HepG2 (cell line): ENCODE results near the gene DPYD. TPM values are rescaled to one million over a fixed set of nuclear protein-coding genes. Genes with fewer than 3 reads are reported as not detected.

Experiments
- ATAC-seq: fragments of 200-7000 bp; cut with Tn5 transposase; 3 replicates; pipeline ENCODE4 v1.9.1; 2020; ENCODE audit warnings: mild to moderate bottlenecking, moderate library complexity
- BruUV-seq: library from RNA; stranded (reverse); fragments of 400-500 nt; replicated peaks from 2 replicates; lab custom pipeline; 2021; lab: Mats Ljungman, UMichigan
- CTCF ChIA-PET: fragments of 300-600 bp; formaldehyde crosslinking; extraction: SDS; loops from one replicate; lab custom pipeline; 2021; ENCODE audit warnings: low total read pairs, inconsistent platforms, low intra/inter-chr PET ratio; lab: Yijun Ruan, JAX
- POLR2A ChIA-PET: fragments of 350-600 bp; sonication (Branson Sonifier 250); formaldehyde crosslinking; loops from one replicate; lab custom pipeline; 2020; ENCODE audit warnings: antibody characterized with exemption, inconsistent platforms; lab: Yijun Ruan, JAX
- DNase-seq: peaks from one replicate; pipeline ENCODE4 v3.0.0-alpha.2; 2015; ENCODE audit warnings: low spot score
- FAIRE-seq: peaks from 3 replicates; lab custom pipeline; 2011; peaks lifted over from hg19 to GRCh38; lab: Jason Lieb, UNC
- H2AFZ ChIP-seq: one replicate; pipeline ENCODE4 v1.6.1; 2011; ENCODE audit warnings: low read length, inconsistent platforms
- H3K27ac ChIP-seq: fragments of 300-600 bp; 3 replicates; pipeline ENCODE4 v1.8.0; 2011; ENCODE audit warnings: mixed run types, mild to moderate bottlenecking, mixed read lengths, low read length, inconsistent platforms; ENCODE audit not compliant: insufficient read depth; ENCODE audit errors: extremely low read length
- H3K27me3 ChIP-seq, 2 experiments: fragments of 200-600 bp in 1 of 2; 2 replicates in 1 of 2; 3 replicates in 1 of 2; pipeline versions ENCODE4 v1.6.0 to v1.8.0; 2011; ENCODE audit warnings: low read length in 2 of 2, mild to moderate bottlenecking in 2 of 2, moderate library complexity in 2 of 2, inconsistent platforms in 1 of 2; ENCODE audit not compliant: insufficient read depth in 2 of 2, control insufficient read depth in 1 of 2
- H3K36me3 ChIP-seq, 2 experiments: fragments of 200-600 bp in 1 of 2; replicated peaks in 1 of 2; 2 replicates in 1 of 2; 3 replicates in 1 of 2; pipeline versions ENCODE4 v1.5.1 to v1.8.0; 2011; ENCODE audit warnings: low read length in 2 of 2, inconsistent platforms in 1 of 2; ENCODE audit not compliant: insufficient read depth in 2 of 2, control insufficient read depth in 1 of 2
- H3K4me1 ChIP-seq: 2 replicates; pipeline ENCODE4 v1.5.1; 2012; ENCODE audit warnings: low read length, inconsistent platforms; ENCODE audit not compliant: insufficient read depth
- H3K4me2 ChIP-seq: 2 replicates; pipeline ENCODE4 v1.6.0; 2011; ENCODE audit warnings: low read depth, low read length, inconsistent platforms
- H3K4me3 ChIP-seq, 3 experiments: fragments of 200-600 bp in 1 of 3; sonication (generic), shearing (Covaris generic) in 1 of 3; replicated peaks in 1 of 3; 2 replicates each; pipeline ENCODE4 v1.5.1; 2011 to 2016; ENCODE audit warnings: low read length in 3 of 3, inconsistent platforms in 2 of 3, low read depth in 2 of 3, mild to moderate bottlenecking in 2 of 3, control low read depth in 1 of 3, mixed read lengths in 1 of 3; ENCODE audit not compliant: insufficient read depth in 1 of 3
- H3K79me2 ChIP-seq: one replicate; pipeline ENCODE4 v1.6.1; 2011; ENCODE audit warnings: low read length, inconsistent platforms; ENCODE audit not compliant: insufficient read depth
- H3K9ac ChIP-seq: 2 replicates; pipeline ENCODE4 v1.6.0; 2011; ENCODE audit warnings: mild to moderate bottlenecking, low read depth, low read length, inconsistent platforms; ENCODE audit not compliant: insufficient read depth
- H3K9me3 ChIP-seq: 2 replicates; pipeline ENCODE4 v1.5.1; 2012; ENCODE audit warnings: mild to moderate bottlenecking, low read length
- H4K20me1 ChIP-seq: 2 replicates; pipeline ENCODE4 v1.6.0; 2011; ENCODE audit warnings: inconsistent platforms, mild to moderate bottlenecking, low read length, moderate library complexity; ENCODE audit not compliant: insufficient read depth
- ADNP ChIP-seq: sonication (generic); formaldehyde crosslinking; IDR thresholded peaks from 2 replicates; pipeline ENCODE4 v1.4.0; 2020; ENCODE audit warnings: missing genetic modification reagents
- TGIF2 ChIP-seq: IDR thresholded peaks from 2 replicates; pipeline ENCODE4 v1.6.1; 2016; ENCODE audit warnings: control low read depth, missing compliant biosample characterization
- ZNF121 ChIP-seq: sonication (generic); formaldehyde crosslinking; IDR thresholded peaks from 2 replicates; pipeline ENCODE4 v1.5.0; 2020; ENCODE audit warnings: mild to moderate bottlenecking, missing genetic modification reagents
- ZSCAN22 ChIP-seq: sonication (generic); formaldehyde crosslinking; IDR thresholded peaks from 2 replicates; pipeline ENCODE4 v1.4.0; 2020; ENCODE audit warnings: mild to moderate bottlenecking, missing genetic modification reagents
- in situ Hi-C: cut with HindIII; loops from 2 replicates; pipeline ENCODE4 v1.10.0; 2017; ENCODE audit warnings: low pct_unique_long_range_greater_than_20kb; ENCODE audit not compliant: extremely low pct_ligation_motif_present
- intact Hi-C: fragments of 100-400 bp; cut with micrococcal nuclease; formaldehyde crosslinking; loops from one replicate; pipeline ENCODE4 v1.10.0; 2022; ENCODE audit not compliant: unreplicated experiment
- polyA plus RNA-seq, 8 experiments: library from polyadenylated mRNA; depleted of rRNA in 3 of 8; stranded (reverse) in 7 of 8; unstranded in 1 of 8; fragments of >200 nt; fragmentation: Illumina TruSeq in 4 of 8; extraction: Trizol in 4 of 8; gene quantifications; 2 replicates each; pipeline versions ENCODE4 v1.2.1 to v1.2.3, GENCODE V29; 2011 to 2016; ENCODE audit warnings: low read depth in 4 of 8, missing spikeins in 1 of 8, mixed read lengths in 1 of 8; ENCODE audit not compliant: insufficient read depth in 1 of 8
- total RNA-seq, 5 experiments: library from RNA; depleted of rRNA; stranded (reverse); fragments of >200 nt; fragmentation: Illumina TruSeq; extraction: Trizol; gene quantifications; 2 replicates each; pipeline ENCODE4 v1.2.3, GENCODE V29; 2016; ENCODE audit warnings: low read depth in 1 of 5
- TF ChIP-seq, protein P1 (sequence below): IDR thresholded peaks from 2 replicates; pipeline ENCODE4 v1.6.1; 2016; ENCODE audit warnings: low read depth, missing genetic modification reagents, missing compliant biosample characterization

The DPYD gene
- total and polyA plus RNA-seq, 2 of the 13 experiments (the other 11 are each of a cell fraction or from before 2014, with no cell fraction given): 1.3 to 3.4 TPM

- no TSS peak for BruUV-seq
- TF ChIP-seq ZSCAN22 (no peak), ZNF121 (no peak), TGIF2 (CRISPR knock-in tag) (no peak), ADNP (CRISPR knock-in tag) (no peak)
- TF ChIP-seq, protein P1, sequence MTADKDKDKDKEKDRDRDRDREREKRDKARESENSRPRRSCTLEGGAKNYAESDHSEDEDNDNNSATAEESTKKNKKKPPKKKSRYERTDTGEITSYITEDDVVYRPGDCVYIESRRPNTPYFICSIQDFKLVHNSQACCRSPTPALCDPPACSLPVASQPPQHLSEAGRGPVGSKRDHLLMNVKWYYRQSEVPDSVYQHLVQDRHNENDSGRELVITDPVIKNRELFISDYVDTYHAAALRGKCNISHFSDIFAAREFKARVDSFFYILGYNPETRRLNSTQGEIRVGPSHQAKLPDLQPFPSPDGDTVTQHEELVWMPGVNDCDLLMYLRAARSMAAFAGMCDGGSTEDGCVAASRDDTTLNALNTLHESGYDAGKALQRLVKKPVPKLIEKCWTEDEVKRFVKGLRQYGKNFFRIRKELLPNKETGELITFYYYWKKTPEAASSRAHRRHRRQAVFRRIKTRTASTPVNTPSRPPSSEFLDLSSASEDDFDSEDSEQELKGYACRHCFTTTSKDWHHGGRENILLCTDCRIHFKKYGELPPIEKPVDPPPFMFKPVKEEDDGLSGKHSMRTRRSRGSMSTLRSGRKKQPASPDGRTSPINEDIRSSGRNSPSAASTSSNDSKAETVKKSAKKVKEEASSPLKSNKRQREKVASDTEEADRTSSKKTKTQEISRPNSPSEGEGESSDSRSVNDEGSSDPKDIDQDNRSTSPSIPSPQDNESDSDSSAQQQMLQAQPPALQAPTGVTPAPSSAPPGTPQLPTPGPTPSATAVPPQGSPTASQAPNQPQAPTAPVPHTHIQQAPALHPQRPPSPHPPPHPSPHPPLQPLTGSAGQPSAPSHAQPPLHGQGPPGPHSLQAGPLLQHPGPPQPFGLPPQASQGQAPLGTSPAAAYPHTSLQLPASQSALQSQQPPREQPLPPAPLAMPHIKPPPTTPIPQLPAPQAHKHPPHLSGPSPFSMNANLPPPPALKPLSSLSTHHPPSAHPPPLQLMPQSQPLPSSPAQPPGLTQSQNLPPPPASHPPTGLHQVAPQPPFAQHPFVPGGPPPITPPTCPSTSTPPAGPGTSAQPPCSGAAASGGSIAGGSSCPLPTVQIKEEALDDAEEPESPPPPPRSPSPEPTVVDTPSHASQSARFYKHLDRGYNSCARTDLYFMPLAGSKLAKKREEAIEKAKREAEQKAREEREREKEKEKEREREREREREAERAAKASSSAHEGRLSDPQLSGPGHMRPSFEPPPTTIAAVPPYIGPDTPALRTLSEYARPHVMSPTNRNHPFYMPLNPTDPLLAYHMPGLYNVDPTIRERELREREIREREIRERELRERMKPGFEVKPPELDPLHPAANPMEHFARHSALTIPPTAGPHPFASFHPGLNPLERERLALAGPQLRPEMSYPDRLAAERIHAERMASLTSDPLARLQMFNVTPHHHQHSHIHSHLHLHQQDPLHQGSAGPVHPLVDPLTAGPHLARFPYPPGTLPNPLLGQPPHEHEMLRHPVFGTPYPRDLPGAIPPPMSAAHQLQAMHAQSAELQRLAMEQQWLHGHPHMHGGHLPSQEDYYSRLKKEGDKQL: no peak
- FAIRE-seq (no peak), DNase-seq (no peak), ATAC-seq (no peak)
- no peaks in the 10 kb centered on the region for H4K20me1 ChIP-seq
- no peak overlapping the region for H3K4me2 ChIP-seq
- in situ Hi-C loops (no loop called here), intact Hi-C loops (no loop called here)
- no peaks in the 10 kb centered on the region for H3K36me3 ChIP-seq
- ChIA-PET POLR2A (no interaction called here), CTCF (no interaction called here)
- no peaks in the 10 kb centered on the region for H3K79me2 ChIP-seq
- H3K9me3 ChIP-seq: peaks cover 41% of the 10 kb centered on the region; the same call in 1 of the 2 replicates
- no peaks in the 10 kb centered on the region for H3K27me3 ChIP-seq
- no peak overlapping the region for H3K4me3 ChIP-seq
- H3K27ac ChIP-seq: no peak overlapping the region
- H2AFZ ChIP-seq: no peak overlapping the region
- H3K9ac ChIP-seq: no peak overlapping the region
- 0 out of 2 replicates have a peak, but pooled peaks cover 3% of the 10 kb centered on the region for H3K4me1 ChIP-seq
These were observed 459.1 kb downstream of the DPYD start for GRCh38 chr1:97461782-97462181.
